ENCODE data around the gene KIR2DL1.
"Not testable (repeated sequence)": the region's sequence is repeated elsewhere in the genome, so short reads cannot be mapped to it uniquely, and the experiment has no call there.

Gene KIR2DL1

DNA sequence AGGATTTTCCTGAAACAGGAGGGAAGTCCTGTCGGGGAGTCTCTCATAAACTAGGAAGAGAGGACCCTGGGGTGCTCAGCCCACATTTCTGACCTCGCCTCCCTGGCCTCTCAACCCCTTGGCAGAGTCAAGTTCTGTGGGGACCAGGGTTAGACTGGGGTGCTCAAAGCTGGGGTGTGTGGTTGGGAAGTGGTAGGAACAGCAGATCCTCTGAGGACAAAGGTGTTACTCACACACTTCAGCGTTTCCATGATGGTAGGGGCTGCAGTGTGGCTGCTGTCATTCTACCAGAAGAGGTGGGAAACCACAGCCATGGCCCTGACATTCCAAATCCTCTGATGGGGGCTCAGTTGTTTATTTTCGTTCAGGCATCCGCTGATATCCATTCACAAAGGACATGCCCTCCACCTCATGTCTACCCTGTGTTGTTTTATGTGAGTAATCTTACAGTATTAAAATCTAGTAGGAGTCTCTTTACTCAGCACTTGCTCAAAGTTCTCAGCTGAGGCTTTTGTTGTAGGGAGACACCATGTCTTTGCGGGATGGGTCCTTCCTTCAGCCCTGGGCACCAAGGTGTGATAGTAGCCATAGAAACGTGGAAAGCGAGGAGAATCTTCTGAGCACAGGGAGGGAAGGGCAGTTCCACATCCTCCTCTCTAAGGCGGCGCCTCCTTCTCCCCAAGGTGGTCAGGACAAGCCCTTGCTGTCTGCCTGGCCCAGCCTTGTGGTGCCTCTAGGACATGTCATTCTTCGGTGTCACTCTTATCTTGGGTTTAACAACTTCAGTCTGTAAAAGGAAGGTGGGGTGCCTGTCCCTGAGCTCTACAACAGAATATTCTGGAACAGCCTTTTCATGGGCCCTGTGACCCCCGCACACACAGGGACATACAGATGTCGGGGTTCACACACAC lies 29.8 kb upstream of the KIR2DL1 start:
- H3K4me3 ChIP-seq (ENCODE audit: low read depth, low read length) = no peak overlapping the region
- POLR2A ChIA-PET = no interaction called here
- TF ChIP-seq ZNF473 (tag by site-specific recombination; IDR thresholded peaks at IDR 0.05) (no peak), ZNF704 (tag by site-specific recombination; IDR thresholded peaks at IDR 0.05) (no peak), ZNF776 (tag by site-specific recombination; IDR thresholded peaks at IDR 0.05; ENCODE audit: borderline replicate concordance) (no peak), KLF9 (tag by site-specific recombination; IDR thresholded peaks at IDR 0.05; ENCODE audit: low read depth) (no peak), ZNF324 (tag by site-specific recombination; IDR thresholded peaks at IDR 0.05) (no peak), ZNF670 (tag by site-specific recombination; IDR thresholded peaks at IDR 0.05; ENCODE audit: low read depth) (no peak), TCF7L2 (IDR thresholded peaks at IDR 0.05; ENCODE audit: borderline replicate concordance, low read depth, low read length) (no peak), ZEB2 (tag by site-specific recombination; IDR thresholded peaks at IDR 0.05) (no peak), PATZ1 (tag by site-specific recombination; IDR thresholded peaks at IDR 0.05) (no peak), ZNF600 (tag by site-specific recombination; IDR thresholded peaks at IDR 0.05) (no peak), ZXDB (tag by site-specific recombination; IDR thresholded peaks at IDR 0.05) (no peak), ZNF610 (tag by site-specific recombination; IDR thresholded peaks at IDR 0.05; ENCODE audit: borderline replicate concordance) (no peak), RBAK (tag by site-specific recombination; IDR thresholded peaks at IDR 0.05) (no peak), ZSCAN5A (tag by site-specific recombination; IDR thresholded peaks at IDR 0.05) (no peak), ZFP41 (tag by site-specific recombination; IDR thresholded peaks at IDR 0.05; ENCODE audit: borderline replicate concordance) (no peak), FEZF1 (tag by site-specific recombination; IDR thresholded peaks at IDR 0.05) (no peak)
- TF ChIP-seq, protein P1, sequence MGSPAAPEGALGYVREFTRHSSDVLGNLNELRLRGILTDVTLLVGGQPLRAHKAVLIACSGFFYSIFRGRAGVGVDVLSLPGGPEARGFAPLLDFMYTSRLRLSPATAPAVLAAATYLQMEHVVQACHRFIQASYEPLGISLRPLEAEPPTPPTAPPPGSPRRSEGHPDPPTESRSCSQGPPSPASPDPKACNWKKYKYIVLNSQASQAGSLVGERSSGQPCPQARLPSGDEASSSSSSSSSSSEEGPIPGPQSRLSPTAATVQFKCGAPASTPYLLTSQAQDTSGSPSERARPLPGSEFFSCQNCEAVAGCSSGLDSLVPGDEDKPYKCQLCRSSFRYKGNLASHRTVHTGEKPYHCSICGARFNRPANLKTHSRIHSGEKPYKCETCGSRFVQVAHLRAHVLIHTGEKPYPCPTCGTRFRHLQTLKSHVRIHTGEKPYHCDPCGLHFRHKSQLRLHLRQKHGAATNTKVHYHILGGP (tag by site-specific recombination; IDR thresholded peaks at IDR 0.05) = no peak
- H3K36me3 ChIP-seq (ENCODE audit: control insufficient read depth in 2 of 2, insufficient read depth in 1 of 2, low read length in 2 of 2) = no peaks in the 10 kb centered on the region
- H3K4me1 ChIP-seq (ENCODE audit: control insufficient read depth, insufficient read depth, low read length) = no peaks in the 10 kb centered on the region
- H3K27ac ChIP-seq (ENCODE audit: extremely low read depth, low read depth, low read length) = no peak overlapping the region
- CTCF ChIA-PET = no interaction called here
- no peaks in the 10 kb centered on the region for H3K9me3 ChIP-seq (ENCODE audit: control insufficient read depth, insufficient read depth, low read depth, low read length)

DNA sequence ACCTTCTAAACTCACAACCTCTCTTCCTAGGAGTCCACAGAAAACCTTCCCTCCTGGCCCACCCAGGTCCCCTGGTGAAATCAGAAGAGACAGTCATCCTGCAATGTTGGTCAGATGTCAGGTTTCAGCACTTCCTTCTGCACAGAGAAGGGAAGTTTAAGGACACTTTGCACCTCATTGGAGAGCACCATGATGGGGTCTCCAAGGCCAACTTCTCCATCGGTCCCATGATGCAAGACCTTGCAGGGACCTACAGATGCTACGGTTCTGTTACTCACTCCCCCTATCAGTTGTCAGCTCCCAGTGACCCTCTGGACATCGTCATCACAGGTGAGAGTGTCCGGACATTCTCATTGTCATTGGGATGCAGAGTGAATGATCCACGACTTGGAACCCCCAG lies 27.6 kb upstream of the KIR2DL1 start:
- CTCF ChIA-PET; H3K36me3 ChIP-seq (ENCODE audit: control insufficient read depth in 2 of 2, insufficient read depth in 1 of 2, low read length in 2 of 2); H3K27ac ChIP-seq (ENCODE audit: extremely low read depth, low read depth, low read length); H3K9me3 ChIP-seq (ENCODE audit: control insufficient read depth, insufficient read depth, low read depth, low read length); H3K4me1 ChIP-seq (ENCODE audit: control insufficient read depth, insufficient read depth, low read length); H3K4me3 ChIP-seq (ENCODE audit: low read depth, low read length); POLR2A ChIA-PET: not testable (repeated sequence)

DNA sequence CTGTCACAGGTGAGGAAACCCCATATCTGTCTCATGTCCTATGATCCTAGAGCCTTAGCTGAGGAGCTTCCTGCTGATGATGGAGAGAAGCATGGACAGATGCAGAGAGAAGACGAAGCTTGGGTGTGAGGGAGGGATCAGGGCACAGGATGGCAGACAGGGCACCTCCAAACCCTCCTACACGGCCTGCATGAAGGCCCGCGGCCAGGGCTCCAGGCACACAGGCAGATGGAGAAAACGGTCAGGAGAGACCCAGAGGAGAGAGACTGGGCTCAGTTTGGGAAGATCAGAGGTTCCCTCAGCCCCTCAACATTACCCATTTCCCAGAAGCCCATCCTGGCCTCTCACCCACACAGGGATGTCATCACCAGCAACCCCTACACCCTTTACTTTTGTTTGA lies 25.5 kb upstream of the KIR2DL1 start:
- H3K4me3 ChIP-seq (ENCODE audit: low read depth, low read length); POLR2A ChIA-PET; H3K36me3 ChIP-seq (ENCODE audit: control insufficient read depth in 2 of 2, insufficient read depth in 1 of 2, low read length in 2 of 2); CTCF ChIA-PET; H3K4me1 ChIP-seq (ENCODE audit: control insufficient read depth, insufficient read depth, low read length); H3K27ac ChIP-seq (ENCODE audit: extremely low read depth, low read depth, low read length); H3K9me3 ChIP-seq (ENCODE audit: control insufficient read depth, insufficient read depth, low read depth, low read length): not testable (repeated sequence)

- H3K4me1 ChIP-seq (ENCODE audit: control insufficient read depth, insufficient read depth, low read length); H3K36me3 ChIP-seq (ENCODE audit: control insufficient read depth in 2 of 2, insufficient read depth in 1 of 2, low read length in 2 of 2); H3K27ac ChIP-seq (ENCODE audit: extremely low read depth, low read depth, low read length); H3K4me3 ChIP-seq (ENCODE audit: low read depth, low read length); H3K9me3 ChIP-seq (ENCODE audit: control insufficient read depth, insufficient read depth, low read depth, low read length); POLR2A ChIA-PET: not testable (repeated sequence)
- CTCF ChIA-PET = interaction anchor here (0.8 kb wide), 1 partner anchor 801 kb away, joined by 3 read pairs; no protein-coding TSS in a partner anchor
These were observed 21.8 kb upstream of the KIR2DL1 start for GRCh38 chr19:54747614-54748322.

DNA sequence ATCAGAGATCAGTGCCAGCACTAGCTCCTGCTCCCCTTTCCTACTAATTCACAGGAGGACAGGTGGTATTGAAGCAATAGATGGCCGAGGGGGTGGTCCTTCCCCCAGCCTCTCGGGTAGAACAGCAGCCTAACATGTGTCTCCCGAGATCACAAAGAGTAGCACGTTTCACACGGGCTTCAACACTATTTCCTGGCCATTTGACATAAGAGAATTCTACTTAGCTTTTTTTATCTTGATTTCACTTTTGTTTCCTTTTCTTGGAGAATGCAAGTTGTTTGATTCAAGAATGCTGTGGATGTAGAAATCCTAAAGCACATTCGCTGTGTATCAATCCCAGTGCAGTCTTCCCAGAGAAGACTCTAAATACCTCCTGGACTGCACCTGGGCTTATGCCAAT lies 19.3 kb upstream of the KIR2DL1 start:
- H3K27ac ChIP-seq (ENCODE audit: extremely low read depth, low read depth, low read length); POLR2A ChIA-PET; H3K36me3 ChIP-seq (ENCODE audit: control insufficient read depth in 2 of 2, insufficient read depth in 1 of 2, low read length in 2 of 2); H3K4me3 ChIP-seq (ENCODE audit: low read depth, low read length); H3K4me1 ChIP-seq (ENCODE audit: control insufficient read depth, insufficient read depth, low read length); H3K9me3 ChIP-seq (ENCODE audit: control insufficient read depth, insufficient read depth, low read depth, low read length); CTCF ChIA-PET: not testable (repeated sequence)

Measured in HEK293 (cell line).